GM04504 (cell line): ENCODE results near the gene TGFBI.

Source experiments
- DNase-seq: peaks from one replicate; pipeline ENCODE4 v3.0.0-alpha.2; 2012; ENCODE audit warnings: low read depth

Gene TGFBI

GRCh38 chr5:136094189-136094912 is 65.6 kb downstream of the TGFBI start:
- DNase-seq: no peak

- no peak for DNase-seq
Observed at GRCh38 chr5:136094913-136095641, 66.3 kb downstream of the TGFBI start.

GRCh38 chr5:136098176-136098575 is 69.4 kb downstream of the TGFBI start:
- DNase-seq: no peak

- no peak for DNase-seq
Observed at GRCh38 chr5:136099870-136100269, 71.1 kb downstream of the TGFBI start.

- DNase-seq: no peak
Observed at GRCh38 chr5:136101884-136102283, 73.1 kb downstream of the TGFBI start.

- DNase-seq: no peak
Observed at GRCh38 chr5:136103118-136103517, 74.3 kb downstream of the TGFBI start.

GRCh38 chr5:136104306-136104965 is 75.6 kb downstream of the TGFBI start:
- DNase-seq: no peak

GRCh38 chr5:136106351-136107031 is 77.7 kb downstream of the TGFBI start:
- no peak for DNase-seq

- DNase-seq: no peak
Observed at GRCh38 chr5:136108180-136108611, 79.4 kb downstream of the TGFBI start.

GRCh38 chr5:136108766-136109165 is 80.0 kb downstream of the TGFBI start:
- DNase-seq: no peak

- no peak for DNase-seq
Observed at GRCh38 chr5:136109453-136110135, 80.8 kb downstream of the TGFBI start.
